Mesenchymal stem cell (in vitro differentiated cells and primary cell): ENCODE measurements around the gene SLCO3A1.

Experiments used
- DNase-seq: peaks from one replicate; pipeline ENCODE4 v3.0.0-alpha.2; 2013
- H2AFZ ChIP-seq: one replicate; pipeline ENCODE4 v1.6.1; 2013; ENCODE audit warnings: low read depth, mild to moderate bottlenecking, control low read depth, inconsistent platforms, low read length, moderate library complexity
- H2AK5ac ChIP-seq: 2 replicates; pipeline ENCODE4 v1.6.1; 2013; ENCODE audit warnings: low read length, moderate library complexity, mild to moderate bottlenecking, inconsistent platforms; ENCODE audit not compliant: severe bottlenecking
- H2BK120ac ChIP-seq: one replicate; pipeline ENCODE4 v1.6.1; 2013; ENCODE audit warnings: low read depth, mild to moderate bottlenecking, inconsistent platforms, low read length, moderate library complexity
- H2BK12ac ChIP-seq, 2 experiments: one replicate each; pipeline ENCODE4 v1.6.1; 2013; ENCODE audit warnings: inconsistent platforms in 2 of 2, low read length in 2 of 2, mild to moderate bottlenecking in 2 of 2, moderate library complexity in 2 of 2, control low read depth in 1 of 2
- H2BK15ac ChIP-seq: one replicate; pipeline ENCODE4 v1.6.1; 2013; ENCODE audit warnings: mild to moderate bottlenecking, low read depth, inconsistent platforms; ENCODE audit not compliant: poor library complexity, severe bottlenecking
- H2BK5ac ChIP-seq: 2 replicates; pipeline ENCODE4 v1.6.1; 2013; ENCODE audit warnings: low read depth, mild to moderate bottlenecking, low read length, control low read depth, inconsistent platforms; ENCODE audit not compliant: poor library complexity, severe bottlenecking
- H3K14ac ChIP-seq, 2 experiments: one replicate each; pipeline ENCODE4 v1.6.1; 2013; ENCODE audit warnings: inconsistent platforms in 2 of 2, low read length in 2 of 2, control low read depth in 1 of 2, mild to moderate bottlenecking in 1 of 2, moderate library complexity in 1 of 2
- H3K18ac ChIP-seq, 2 experiments: one replicate each; pipeline ENCODE4 v1.6.1; 2013; ENCODE audit warnings: inconsistent platforms in 2 of 2, low read length in 2 of 2, control low read depth in 1 of 2, low read depth in 1 of 2, mild to moderate bottlenecking in 1 of 2
- H3K23ac ChIP-seq, 2 experiments: one replicate each; pipeline ENCODE4 v1.6.1; 2013; ENCODE audit warnings: inconsistent platforms in 2 of 2, low read length in 2 of 2, mild to moderate bottlenecking in 2 of 2, moderate library complexity in 2 of 2, control low read depth in 1 of 2
- H3K27ac ChIP-seq: 2 replicates; pipeline ENCODE4 v1.5.1; 2013; ENCODE audit warnings: mild to moderate bottlenecking, moderate library complexity, low read length, control low read depth, inconsistent platforms; ENCODE audit not compliant: poor library complexity, severe bottlenecking
- H3K27me3 ChIP-seq, 2 experiments: 2 replicates each; pipeline versions ENCODE4 v1.6.1 to v1.7.0; 2013; ENCODE audit warnings: low read length in 2 of 2, mild to moderate bottlenecking in 2 of 2, moderate library complexity in 2 of 2, control low read depth in 1 of 2, inconsistent platforms in 1 of 2; ENCODE audit not compliant: control insufficient read depth in 1 of 2, insufficient read depth in 1 of 2
- H3K36me3 ChIP-seq, 2 experiments: 2 replicates each; pipeline versions ENCODE4 v1.6.1 to v1.7.0; 2013; ENCODE audit warnings: low read length in 2 of 2, control low read depth in 1 of 2, inconsistent platforms in 1 of 2, low read depth in 1 of 2, mild to moderate bottlenecking in 1 of 2; ENCODE audit not compliant: insufficient read depth in 2 of 2, control insufficient read depth in 1 of 2
- H3K4ac ChIP-seq, 2 experiments: one replicate each; pipeline ENCODE4 v1.6.1; 2013; ENCODE audit warnings: inconsistent platforms in 2 of 2, low read length in 2 of 2, mild to moderate bottlenecking in 2 of 2, moderate library complexity in 2 of 2, control low read depth in 1 of 2, low read depth in 1 of 2
- H3K4me1 ChIP-seq: 2 replicates; pipeline ENCODE4 v1.6.1; 2013; ENCODE audit warnings: low read depth, low read length, control low read depth; ENCODE audit not compliant: control insufficient read depth, insufficient read depth
- H3K4me2 ChIP-seq: 2 replicates; pipeline ENCODE4 v1.6.1; 2013; ENCODE audit warnings: low read length, mild to moderate bottlenecking, inconsistent platforms; ENCODE audit not compliant: poor library complexity, severe bottlenecking
- H3K4me3 ChIP-seq, 2 experiments: 2 replicates each; pipeline versions ENCODE4 v1.5.1 to v1.7.0; 2013; ENCODE audit warnings: low read length in 2 of 2, mild to moderate bottlenecking in 2 of 2, control low read depth in 1 of 2, low read depth in 1 of 2; ENCODE audit not compliant: insufficient read depth in 1 of 2
- H3K79me1 ChIP-seq: replicated peaks from 2 replicates; pipeline ENCODE4 v1.6.1; 2013; ENCODE audit warnings: mild to moderate bottlenecking, control low read depth, low read length, inconsistent platforms; ENCODE audit not compliant: poor library complexity, severe bottlenecking
- H3K9ac ChIP-seq: 2 replicates; pipeline ENCODE4 v1.7.0; 2013; ENCODE audit warnings: mild to moderate bottlenecking, low read length, moderate library complexity
- H3K9me3 ChIP-seq: 2 replicates; pipeline ENCODE4 v1.7.0; 2013; ENCODE audit warnings: mild to moderate bottlenecking, low read length; ENCODE audit not compliant: control insufficient read depth
- H4K8ac ChIP-seq: one replicate; pipeline ENCODE4 v1.6.1; 2013; ENCODE audit warnings: inconsistent platforms, mild to moderate bottlenecking, low read length, moderate library complexity
- H4K91ac ChIP-seq: one replicate; pipeline ENCODE4 v1.6.1; 2013; ENCODE audit warnings: mild to moderate bottlenecking, low read length, inconsistent platforms
- WGBS: methylation state at CpG from one replicate; pipeline ENCODE4 v1.1.7; 2013; ENCODE audit warnings: mixed read lengths; 5-methylcytosine and 5-hydroxymethylcytosine counted together

SLCO3A1 gene

GRCh38 chr15:92167451-92167850 lies 313.9 kb downstream of the SLCO3A1 start:
- no peak overlapping the region for H2AFZ ChIP-seq
- H3K23ac ChIP-seq = no peak overlapping the region
- no peak overlapping the region for H2BK15ac ChIP-seq
- no peak overlapping the region for H2AK5ac ChIP-seq
- no peak overlapping the region for H4K91ac ChIP-seq
- H2BK120ac ChIP-seq = no peak overlapping the region
- no peak overlapping the region for H2BK12ac ChIP-seq
- no peak for DNase-seq
- no peaks in the 10 kb centered on the region for H3K79me1 ChIP-seq
- H3K27me3 ChIP-seq = no peaks in the 10 kb centered on the region
- H3K4me1 ChIP-seq = peaks cover 4% of the 10 kb centered on the region
- H3K4me2 ChIP-seq = no peak overlapping the region
- H3K4ac ChIP-seq = no peak overlapping the region
- peaks cover 0 to 16% of the 10 kb centered on the region in 2 experiments for H3K36me3 ChIP-seq
- no peaks in the 10 kb centered on the region for H3K9me3 ChIP-seq
- H2BK5ac ChIP-seq = no peak overlapping the region
- H3K9ac ChIP-seq = no peak overlapping the region
- H4K8ac ChIP-seq = no peak overlapping the region
- no peak overlapping the region for H3K14ac ChIP-seq
- H3K4me3 ChIP-seq = no peak overlapping the region
- H3K27ac ChIP-seq = no peak overlapping the region
- no peak overlapping the region for H3K18ac ChIP-seq
- WGBS = 93% methylated on average over 7 of the region's 7 CpGs

GRCh38 chr15:92168066-92168683 lies 314.7 kb downstream of the SLCO3A1 start:
- Histone ChIP-seq H4K8ac (no peak overlapping the region), H2BK15ac (no peak overlapping the region), H3K4me2 (no peak overlapping the region), H2BK5ac (no peak overlapping the region), H4K91ac (no peak overlapping the region), H2AFZ (no peak overlapping the region), H3K27ac (no peak overlapping the region), H3K23ac (no peak overlapping the region), H3K4me3 (no peak overlapping the region), H2BK12ac (no peak overlapping the region), H3K18ac (no peak overlapping the region), H3K4me1 (peaks cover 4% of the 10 kb centered on the region), H3K9ac (no peak overlapping the region), H3K14ac (no peak overlapping the region), H3K27me3 (peaks cover 0 to 4% of the 10 kb centered on the region in 2 experiments), H3K79me1 (no peaks in the 10 kb centered on the region), H2BK120ac (no peak overlapping the region), H2AK5ac (no peak overlapping the region), H3K9me3 (no peaks in the 10 kb centered on the region), H3K36me3 (peaks cover 0 to 8% of the 10 kb centered on the region in 2 experiments), H3K4ac (no peak overlapping the region)
- WGBS = 80% methylated on average over 5 of the region's 5 CpGs
- no peak for DNase-seq

GRCh38 chr15:92170897-92171296 lies 317.4 kb downstream of the SLCO3A1 start:
- H2AK5ac ChIP-seq = no peak overlapping the region
- H4K91ac ChIP-seq = no peak overlapping the region
- H3K18ac ChIP-seq = no peak overlapping the region
- H3K27me3 ChIP-seq = peaks cover 0 to 10% of the 10 kb centered on the region in 2 experiments
- WGBS = 80% methylated on average over 8 of the region's 8 CpGs
- H2BK12ac ChIP-seq = no peak overlapping the region
- no peak overlapping the region for H2BK120ac ChIP-seq
- H3K4me3 ChIP-seq = no peak overlapping the region
- no peak overlapping the region for H3K4ac ChIP-seq
- no peak overlapping the region for H2BK5ac ChIP-seq
- no peak overlapping the region for H4K8ac ChIP-seq
- no peaks in the 10 kb centered on the region for H3K9me3 ChIP-seq
- no peak overlapping the region for H3K23ac ChIP-seq
- H2AFZ ChIP-seq = no peak overlapping the region
- H3K27ac ChIP-seq = no peak overlapping the region
- no peak overlapping the region for H3K14ac ChIP-seq
- no peak for DNase-seq
- H3K4me1 ChIP-seq = no peaks in the 10 kb centered on the region
- H3K36me3 ChIP-seq = no peaks in the 10 kb centered on the region
- H2BK15ac ChIP-seq = no peak overlapping the region
- H3K79me1 ChIP-seq = no peaks in the 10 kb centered on the region
- H3K9ac ChIP-seq = no peak overlapping the region
- no peak overlapping the region for H3K4me2 ChIP-seq

- Histone ChIP-seq H3K27ac (no peak overlapping the region), H3K14ac (no peak overlapping the region), H3K4me1 (no peaks in the 10 kb centered on the region), H3K36me3 (no peaks in the 10 kb centered on the region), H2BK12ac (no peak overlapping the region), H2BK15ac (no peak overlapping the region), H2AK5ac (no peak overlapping the region), H3K4me2 (no peak overlapping the region), H3K9me3 (no peaks in the 10 kb centered on the region), H2BK5ac (no peak overlapping the region), H3K4me3 (peak overlapping the region in 1 of 2 experiments; percentile 48), H3K4ac (no peak overlapping the region), H2BK120ac (no peak overlapping the region), H3K79me1 (no peaks in the 10 kb centered on the region), H4K91ac (no peak overlapping the region), H4K8ac (no peak overlapping the region), H3K27me3 (peaks cover 0 to 19% of the 10 kb centered on the region in 2 experiments), H3K9ac (peak overlapping the region; percentile 58), H3K23ac (no peak overlapping the region), H3K18ac (no peak overlapping the region), H2AFZ (no peak overlapping the region)
- no peak for DNase-seq
- WGBS = 86% methylated on average over 4 of the region's 4 CpGs
Measured at GRCh38 chr15:92178911-92179310, 325.4 kb downstream of the SLCO3A1 start.
